ENCODE results near the gene ANXA1.
A peak's percentile ranks its signal among the peaks of the same experiment; 100 is the strongest.

Gene ANXA1

DNA sequence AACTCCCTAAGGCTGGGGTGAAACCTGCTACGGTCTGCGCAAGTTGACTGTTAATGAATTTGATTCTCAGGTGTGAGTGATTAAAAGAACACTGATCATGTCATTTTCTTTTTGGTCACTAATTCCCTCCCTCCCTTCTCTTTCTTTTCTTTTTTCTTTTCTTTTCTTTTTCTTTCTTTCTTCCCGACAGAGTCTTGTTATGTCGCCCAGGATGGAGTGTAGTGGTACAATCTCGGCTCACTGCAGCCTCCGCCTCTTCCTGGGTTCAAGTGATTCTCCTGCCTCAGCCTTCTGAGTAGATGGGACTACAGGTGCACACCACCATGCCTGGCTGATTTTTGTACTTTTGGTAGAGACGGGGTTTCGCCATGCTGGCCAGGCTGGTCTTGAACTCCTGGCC, 2.6 kb downstream of the ANXA1 start:
- Histone ChIP-seq H3K4me3 (ENCODE audit: insufficient read depth, low read depth, low read length, poor library complexity, severe bottlenecking) (peak overlapping the region; percentile 67), H3K27me3 (replicated peaks; ENCODE audit: control insufficient read depth, insufficient read depth, low read length, poor library complexity, severe bottlenecking) (no peaks in the 10 kb centered on the region), H3K4me1 (ENCODE audit: control insufficient read depth, insufficient read depth, low read length, poor library complexity, severe bottlenecking) (peaks cover 35% of the 10 kb centered on the region), H3K36me3 (ENCODE audit: control insufficient read depth, insufficient read depth, low read length) (peaks cover 11% of the 10 kb centered on the region), H3K27ac (ENCODE audit: insufficient read depth, low read length, poor library complexity, severe bottlenecking) (peak overlapping the region; percentile 84), H3K9me3 (ENCODE audit: control insufficient read depth, low read length) (no peaks in the 10 kb centered on the region)
- DNase-seq = no peak

DNA sequence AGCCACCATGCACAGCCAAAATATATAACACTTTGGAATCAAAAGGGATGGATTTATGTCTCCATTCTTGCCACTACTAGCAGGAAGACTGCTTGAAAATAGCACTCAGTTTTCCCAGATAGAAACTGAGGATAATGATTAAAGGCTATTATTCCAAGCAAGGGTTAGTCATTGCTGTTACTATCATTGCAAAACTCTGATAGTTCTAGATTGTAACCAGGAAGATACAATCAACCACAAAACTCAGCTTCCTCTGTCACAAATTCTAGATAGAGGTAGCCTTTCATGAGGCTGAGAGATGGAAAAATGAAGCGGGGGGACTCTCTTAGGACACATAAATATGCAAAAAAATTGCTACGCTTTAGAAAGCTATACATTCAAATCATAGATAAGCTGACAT, 3.1 kb downstream of the ANXA1 start:
- peaks cover 34% of the 10 kb centered on the region for H3K4me1 ChIP-seq (ENCODE audit: control insufficient read depth, insufficient read depth, low read length, poor library complexity, severe bottlenecking)
- peaks cover 15% of the 10 kb centered on the region for H3K36me3 ChIP-seq (ENCODE audit: control insufficient read depth, insufficient read depth, low read length)

DNA sequence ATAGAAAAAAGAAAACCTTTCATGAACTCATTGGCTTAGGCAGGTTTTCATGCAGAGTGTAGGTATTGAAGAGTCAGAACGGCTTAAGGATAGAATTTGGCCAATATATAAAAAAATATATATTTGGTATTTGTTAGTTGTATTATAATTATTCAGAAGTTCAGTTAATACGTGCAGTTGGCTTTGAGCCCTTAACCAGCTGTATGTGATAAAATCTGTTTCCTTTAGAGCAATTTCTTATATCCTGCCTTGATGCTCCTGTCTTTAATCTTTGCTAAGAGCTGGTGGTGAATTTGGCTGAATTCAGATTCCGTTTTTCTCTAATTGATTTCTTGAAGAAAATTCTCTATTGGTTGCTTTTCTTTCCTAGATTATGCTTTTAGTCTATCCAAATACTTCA, 3.7 kb downstream of the ANXA1 start:
- DNase-seq = no peak
- H3K27ac ChIP-seq (ENCODE audit: insufficient read depth, low read length, poor library complexity, severe bottlenecking) = peak overlapping the region; percentile 84
- H3K27me3 ChIP-seq (replicated peaks; ENCODE audit: control insufficient read depth, insufficient read depth, low read length, poor library complexity, severe bottlenecking) = no peaks in the 10 kb centered on the region
- peaks cover 30% of the 10 kb centered on the region for H3K4me1 ChIP-seq (ENCODE audit: control insufficient read depth, insufficient read depth, low read length, poor library complexity, severe bottlenecking)
- H3K36me3 ChIP-seq (ENCODE audit: control insufficient read depth, insufficient read depth, low read length) = peaks cover 22% of the 10 kb centered on the region
- H3K4me3 ChIP-seq (ENCODE audit: insufficient read depth, low read depth, low read length, poor library complexity, severe bottlenecking) = peak overlapping the region; percentile 67
- no peaks in the 10 kb centered on the region for H3K9me3 ChIP-seq (ENCODE audit: control insufficient read depth, low read length)

More for the DNA sequence above, 3.1 kb downstream of the ANXA1 start:
- H3K9me3 ChIP-seq (ENCODE audit: control insufficient read depth, low read length) = no peaks in the 10 kb centered on the region
- H3K27ac ChIP-seq (ENCODE audit: insufficient read depth, low read length, poor library complexity, severe bottlenecking) = peak overlapping the region; percentile 84
- no peak for DNase-seq
- peak overlapping the region; percentile 67 for H3K4me3 ChIP-seq (ENCODE audit: insufficient read depth, low read depth, low read length, poor library complexity, severe bottlenecking)
- no peaks in the 10 kb centered on the region for H3K27me3 ChIP-seq (replicated peaks; ENCODE audit: control insufficient read depth, insufficient read depth, low read length, poor library complexity, severe bottlenecking)

DNA sequence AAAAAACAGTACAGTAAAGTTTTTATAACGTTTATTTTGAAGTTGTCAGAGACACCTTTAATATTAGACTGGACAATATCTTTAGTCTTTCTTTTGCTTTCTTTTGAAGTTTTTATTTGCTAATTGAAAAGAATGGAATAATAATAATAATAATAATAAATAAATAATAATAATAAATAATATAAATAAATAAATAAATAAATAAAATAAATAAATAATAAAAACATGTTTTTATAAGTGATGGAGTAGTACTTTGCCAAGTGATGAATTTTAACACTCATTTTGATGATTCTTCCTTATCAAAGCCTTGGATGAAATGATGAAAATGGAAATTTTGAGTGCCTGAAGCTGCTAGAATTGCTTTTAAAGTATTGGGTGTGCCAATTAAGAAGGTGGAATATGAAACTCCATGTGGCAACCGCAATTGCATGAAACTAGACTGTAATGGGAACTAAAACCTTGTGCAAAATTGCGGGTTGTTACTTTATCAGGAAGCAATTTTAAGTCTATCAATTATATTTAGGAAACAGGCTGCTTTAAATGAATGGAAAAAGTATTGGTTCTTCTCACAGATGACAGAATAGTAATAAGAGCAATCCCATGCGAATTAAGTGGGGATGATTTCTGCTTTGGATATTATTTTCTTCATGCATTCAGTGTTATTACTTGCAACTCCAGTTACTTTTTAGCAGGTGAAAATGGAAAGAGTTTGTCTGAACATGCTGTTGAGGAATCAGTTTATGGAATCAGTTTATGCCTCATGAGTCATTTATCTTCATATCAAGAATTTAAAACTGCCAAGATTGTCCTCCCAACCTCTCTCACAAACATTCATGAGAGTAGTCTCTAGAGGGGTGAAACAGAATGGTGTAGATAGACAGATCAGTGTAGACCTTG, 4.6 kb downstream of the ANXA1 start:
- no peak for DNase-seq
- H3K27ac ChIP-seq (ENCODE audit: insufficient read depth, low read length, poor library complexity, severe bottlenecking) = peak overlapping the region; percentile 84
- peaks cover 28% of the 10 kb centered on the region for H3K4me1 ChIP-seq (ENCODE audit: control insufficient read depth, insufficient read depth, low read length, poor library complexity, severe bottlenecking)
- peaks cover 30% of the 10 kb centered on the region for H3K36me3 ChIP-seq (ENCODE audit: control insufficient read depth, insufficient read depth, low read length)
- H3K4me3 ChIP-seq (ENCODE audit: insufficient read depth, low read depth, low read length, poor library complexity, severe bottlenecking) = peak overlapping the region; percentile 4
- no peaks in the 10 kb centered on the region for H3K9me3 ChIP-seq (ENCODE audit: control insufficient read depth, low read length)
- no peaks in the 10 kb centered on the region for H3K27me3 ChIP-seq (replicated peaks; ENCODE audit: control insufficient read depth, insufficient read depth, low read length, poor library complexity, severe bottlenecking)

DNA sequence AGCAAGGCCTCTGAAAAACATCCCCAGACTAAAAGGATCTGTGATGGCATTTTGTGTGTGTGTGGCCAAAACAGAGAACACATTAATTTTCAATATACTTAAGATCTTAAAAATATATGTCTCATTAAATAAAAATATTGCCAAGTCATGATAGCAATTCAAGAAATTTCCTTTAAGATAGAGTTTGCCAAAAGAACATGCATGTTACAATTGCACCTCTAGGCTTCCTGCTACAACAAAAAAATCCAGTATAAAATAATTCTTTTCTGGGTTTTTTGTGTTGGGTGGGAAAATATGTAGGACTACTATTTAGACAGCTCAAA, 5.2 kb downstream of the ANXA1 start:
- no peak overlapping the region for H3K4me3 ChIP-seq (ENCODE audit: insufficient read depth, low read depth, low read length, poor library complexity, severe bottlenecking)
- H3K27me3 ChIP-seq (replicated peaks; ENCODE audit: control insufficient read depth, insufficient read depth, low read length, poor library complexity, severe bottlenecking) = no peaks in the 10 kb centered on the region
- peak overlapping the region; percentile 0 for H3K27ac ChIP-seq (ENCODE audit: insufficient read depth, low read length, poor library complexity, severe bottlenecking)
- peaks cover 35% of the 10 kb centered on the region for H3K36me3 ChIP-seq (ENCODE audit: control insufficient read depth, insufficient read depth, low read length)
- no peak for DNase-seq
- H3K9me3 ChIP-seq (ENCODE audit: control insufficient read depth, low read length) = no peaks in the 10 kb centered on the region
- peaks cover 25% of the 10 kb centered on the region for H3K4me1 ChIP-seq (ENCODE audit: control insufficient read depth, insufficient read depth, low read length, poor library complexity, severe bottlenecking)

DNA sequence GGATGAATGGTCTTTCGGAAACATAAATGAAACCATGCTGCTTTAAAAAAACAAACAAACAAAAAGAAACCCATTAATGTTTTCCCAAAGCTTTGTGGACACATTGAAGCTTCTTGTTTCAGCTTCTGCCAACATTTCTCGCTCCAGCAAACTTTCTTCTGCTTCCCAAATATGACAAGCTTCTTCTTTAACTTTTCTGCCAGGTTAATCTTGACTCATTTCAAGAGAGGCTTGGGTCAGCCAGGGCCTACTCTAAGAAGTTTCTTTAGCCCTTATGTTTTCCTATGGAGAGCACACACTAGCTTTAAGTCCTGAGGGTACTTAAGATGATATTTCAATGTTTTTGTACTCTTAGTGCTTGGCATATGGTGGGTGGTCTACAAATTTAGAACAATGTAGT, 6.1 kb downstream of the ANXA1 start:
- peaks cover 45% of the 10 kb centered on the region for H3K36me3 ChIP-seq (ENCODE audit: control insufficient read depth, insufficient read depth, low read length)
- no peak overlapping the region for H3K4me3 ChIP-seq (ENCODE audit: insufficient read depth, low read depth, low read length, poor library complexity, severe bottlenecking)
- peaks cover 25% of the 10 kb centered on the region for H3K4me1 ChIP-seq (ENCODE audit: control insufficient read depth, insufficient read depth, low read length, poor library complexity, severe bottlenecking)
- no peak for DNase-seq
- no peaks in the 10 kb centered on the region for H3K9me3 ChIP-seq (ENCODE audit: control insufficient read depth, low read length)
- peak overlapping the region; percentile 44 for H3K27ac ChIP-seq (ENCODE audit: insufficient read depth, low read length, poor library complexity, severe bottlenecking)
- H3K27me3 ChIP-seq (replicated peaks; ENCODE audit: control insufficient read depth, insufficient read depth, low read length, poor library complexity, severe bottlenecking) = no peaks in the 10 kb centered on the region

DNA sequence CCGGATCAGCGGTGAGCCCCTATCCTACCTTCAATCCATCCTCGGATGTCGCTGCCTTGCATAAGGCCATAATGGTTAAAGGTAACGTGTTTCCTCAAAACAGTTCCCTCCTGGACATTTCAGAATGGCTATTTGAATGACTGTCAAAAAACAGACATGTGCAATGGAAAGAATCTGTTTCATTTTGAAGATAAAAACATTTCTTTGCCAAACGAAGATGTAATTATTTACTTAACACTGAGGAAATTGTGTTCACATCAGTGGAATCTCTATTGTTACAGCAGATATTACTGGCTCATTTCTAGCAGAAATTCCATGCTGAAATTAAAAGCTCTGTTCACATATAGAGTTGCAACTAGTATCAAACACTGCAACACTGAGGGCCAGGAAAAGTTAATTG, 7.1 kb downstream of the ANXA1 start:
- Histone ChIP-seq H3K27ac (ENCODE audit: insufficient read depth, low read length, poor library complexity, severe bottlenecking) (no peak overlapping the region), H3K4me3 (ENCODE audit: insufficient read depth, low read depth, low read length, poor library complexity, severe bottlenecking) (no peak overlapping the region), H3K27me3 (replicated peaks; ENCODE audit: control insufficient read depth, insufficient read depth, low read length, poor library complexity, severe bottlenecking) (no peaks in the 10 kb centered on the region), H3K36me3 (ENCODE audit: control insufficient read depth, insufficient read depth, low read length) (peaks cover 53% of the 10 kb centered on the region), H3K4me1 (ENCODE audit: control insufficient read depth, insufficient read depth, low read length, poor library complexity, severe bottlenecking) (peaks cover 25% of the 10 kb centered on the region), H3K9me3 (ENCODE audit: control insufficient read depth, low read length) (no peaks in the 10 kb centered on the region)
- no peak for DNase-seq

DNA sequence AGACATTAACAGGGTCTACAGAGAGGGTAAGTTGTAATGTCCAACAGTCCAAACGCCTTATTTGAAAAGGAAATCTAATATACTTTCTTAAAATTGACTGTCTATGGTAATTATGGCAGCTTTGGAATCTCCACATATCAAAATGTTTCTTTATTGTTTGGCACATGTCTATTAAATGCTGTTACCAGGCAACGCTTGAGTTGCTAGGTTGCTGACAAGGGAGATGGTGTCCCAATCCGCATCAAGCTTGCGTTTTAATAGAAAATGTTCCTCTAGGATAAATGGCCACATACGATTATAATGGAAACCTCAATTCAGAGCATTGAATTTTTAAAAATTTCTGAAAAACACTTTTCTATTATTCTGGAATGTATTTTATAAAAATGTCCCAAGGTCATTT, 9.2 kb downstream of the ANXA1 start:
- H3K27me3 ChIP-seq (replicated peaks; ENCODE audit: control insufficient read depth, insufficient read depth, low read length, poor library complexity, severe bottlenecking) = no peaks in the 10 kb centered on the region
- peak overlapping the region; percentile 30 for H3K27ac ChIP-seq (ENCODE audit: insufficient read depth, low read length, poor library complexity, severe bottlenecking)
- peaks cover 73% of the 10 kb centered on the region for H3K36me3 ChIP-seq (ENCODE audit: control insufficient read depth, insufficient read depth, low read length)
- no peak overlapping the region for H3K4me3 ChIP-seq (ENCODE audit: insufficient read depth, low read depth, low read length, poor library complexity, severe bottlenecking)
- no peak for DNase-seq
- H3K9me3 ChIP-seq (ENCODE audit: control insufficient read depth, low read length) = no peaks in the 10 kb centered on the region
- H3K4me1 ChIP-seq (ENCODE audit: control insufficient read depth, insufficient read depth, low read length, poor library complexity, severe bottlenecking) = peaks cover 21% of the 10 kb centered on the region

DNA sequence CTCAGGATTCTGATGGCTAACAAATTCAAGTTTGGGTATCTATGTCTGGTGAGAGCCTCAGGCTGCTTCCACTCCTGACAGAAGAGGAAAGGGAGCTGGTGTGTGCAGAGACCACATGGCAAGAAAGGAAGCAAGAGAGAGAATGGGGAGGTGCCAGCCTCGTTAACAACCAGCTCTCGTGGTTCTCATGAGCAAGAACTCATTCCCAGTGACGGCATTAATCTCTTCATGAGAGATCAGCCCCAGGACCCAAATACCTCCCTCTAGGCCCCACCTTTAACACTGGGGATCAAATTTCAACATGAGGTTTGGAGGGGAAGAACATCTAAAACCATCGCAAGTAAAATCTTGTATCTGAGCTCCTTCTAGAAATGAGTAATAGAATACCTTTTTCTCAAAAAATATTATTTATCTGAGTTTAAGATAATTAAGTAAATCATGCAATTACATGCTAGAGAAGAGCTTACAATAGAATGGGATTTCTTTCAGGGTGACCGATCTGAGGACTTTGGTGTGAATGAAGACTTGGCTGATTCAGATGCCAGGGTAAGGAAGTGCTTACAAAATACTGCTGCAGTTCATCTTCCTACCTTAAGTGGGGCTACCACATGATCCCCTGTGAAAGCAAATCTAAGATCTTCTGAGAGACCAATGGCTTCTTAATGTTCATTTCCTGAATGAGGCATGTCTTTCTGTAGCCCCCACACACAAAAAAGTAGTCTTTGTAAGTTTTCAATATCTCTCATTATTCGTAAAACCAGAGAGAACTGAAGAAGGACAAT, 11.5 kb downstream of the ANXA1 start:
- Histone ChIP-seq H3K27me3 (replicated peaks; ENCODE audit: control insufficient read depth, insufficient read depth, low read length, poor library complexity, severe bottlenecking) (no peaks in the 10 kb centered on the region), H3K4me3 (ENCODE audit: insufficient read depth, low read depth, low read length, poor library complexity, severe bottlenecking) (no peak overlapping the region), H3K4me1 (ENCODE audit: control insufficient read depth, insufficient read depth, low read length, poor library complexity, severe bottlenecking) (peaks cover 8% of the 10 kb centered on the region), H3K9me3 (ENCODE audit: control insufficient read depth, low read length) (no peaks in the 10 kb centered on the region), H3K36me3 (ENCODE audit: control insufficient read depth, insufficient read depth, low read length) (peaks cover 96% of the 10 kb centered on the region), H3K27ac (ENCODE audit: insufficient read depth, low read length, poor library complexity, severe bottlenecking) (peak overlapping the region; percentile 40)
- DNase-seq = no peak

DNA sequence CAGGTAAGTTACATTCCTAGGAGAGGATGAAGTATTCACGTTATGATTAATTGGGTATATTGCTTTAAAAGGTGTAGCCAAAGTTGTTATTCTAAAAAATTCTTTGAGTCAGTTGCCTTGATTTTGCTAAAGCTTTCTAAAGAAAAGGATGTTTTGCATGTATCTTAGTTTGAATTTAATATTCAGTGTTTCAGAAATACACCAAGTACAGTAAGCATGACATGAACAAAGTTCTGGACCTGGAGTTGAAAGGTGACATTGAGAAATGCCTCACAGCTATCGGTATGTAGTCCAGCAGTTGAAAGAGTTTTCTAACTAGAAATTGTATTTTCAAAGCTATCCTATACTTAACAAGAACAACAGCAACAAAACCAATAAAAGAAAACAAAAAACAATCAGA, 14.2 kb downstream of the ANXA1 start:
- no peaks in the 10 kb centered on the region for H3K4me1 ChIP-seq (ENCODE audit: control insufficient read depth, insufficient read depth, low read length, poor library complexity, severe bottlenecking)
- H3K27me3 ChIP-seq (replicated peaks; ENCODE audit: control insufficient read depth, insufficient read depth, low read length, poor library complexity, severe bottlenecking) = no peaks in the 10 kb centered on the region
- no peak overlapping the region for H3K4me3 ChIP-seq (ENCODE audit: insufficient read depth, low read depth, low read length, poor library complexity, severe bottlenecking)
- no peak overlapping the region for H3K27ac ChIP-seq (ENCODE audit: insufficient read depth, low read length, poor library complexity, severe bottlenecking)
- no peaks in the 10 kb centered on the region for H3K9me3 ChIP-seq (ENCODE audit: control insufficient read depth, low read length)
- H3K36me3 ChIP-seq (ENCODE audit: control insufficient read depth, insufficient read depth, low read length) = peaks cover 89% of the 10 kb centered on the region
- DNase-seq = no peak
